OCI-LY7 (cell line): ENCODE measurements around the gene VKORC1L1. TPM values are rescaled to one million over a fixed set of nuclear protein-coding genes. Genes with fewer than 3 reads are reported as not detected.

Source experiments
- BruUV-seq: library from RNA; stranded (reverse); fragments of 400-500 nt; replicated peaks from 2 replicates; lab custom pipeline; 2021; lab: Mats Ljungman, UMichigan
- CTCF ChIA-PET: fragments of 300-600 bp; sonication (Branson Sonifier 250); formaldehyde crosslinking; loops from one replicate; lab custom pipeline; 2022; ENCODE audit warnings: antibody characterized with exemption; ENCODE audit not compliant: unreplicated experiment; lab: Charles Lee
- POLR2A ChIA-PET: fragments of 300-600 bp; sonication (Branson Sonifier 250); formaldehyde crosslinking; loops from one replicate; lab custom pipeline; 2022; ENCODE audit warnings: antibody characterized with exemption; lab: Charles Lee
- DNase-seq: peaks from one replicate; pipeline ENCODE4 v3.0.0-alpha.2; 2015; ENCODE audit warnings: low spot score
- H2AFZ ChIP-seq: fragments of 200-600 bp; sonication (generic), shearing (Covaris generic); 2 replicates; pipeline ENCODE4 v1.6.1; 2014; ENCODE audit warnings: mild to moderate bottlenecking, antibody characterized with exemption, low read length, moderate library complexity
- H3K27ac ChIP-seq: fragments of 200-600 bp; sonication (generic); 2 replicates; pipeline ENCODE4 v1.5.1; 2014; ENCODE audit warnings: mixed run types, low read depth, mild to moderate bottlenecking, moderate library complexity, low read length, inconsistent platforms; ENCODE audit not compliant: poor library complexity, severe bottlenecking
- H3K36me3 ChIP-seq: fragments of 200-600 bp; sonication (generic); 2 replicates; pipeline ENCODE4 v1.6.1; 2014; ENCODE audit warnings: mild to moderate bottlenecking, antibody characterized with exemption, low read length, moderate library complexity, mixed read lengths; ENCODE audit not compliant: insufficient read depth
- H3K4me1 ChIP-seq: fragments of 200-600 bp; sonication (generic); 2 replicates; pipeline ENCODE4 v1.5.1; 2014; ENCODE audit warnings: mild to moderate bottlenecking, low read length; ENCODE audit not compliant: insufficient read depth, poor library complexity, severe bottlenecking
- H3K4me2 ChIP-seq: fragments of 200-600 bp; sonication (generic); 2 replicates; pipeline ENCODE4 v1.6.1; 2014; ENCODE audit warnings: mild to moderate bottlenecking, low read length
- H3K4me3 ChIP-seq: fragments of 200-600 bp; sonication (generic); 2 replicates; pipeline ENCODE4 v1.5.1; 2014; ENCODE audit warnings: mild to moderate bottlenecking, low read depth, low read length; ENCODE audit not compliant: poor library complexity, severe bottlenecking
- H3K79me2 ChIP-seq: fragments of 200-600 bp; sonication (generic); 2 replicates; pipeline ENCODE4 v1.6.1; 2016; ENCODE audit warnings: low read depth, mild to moderate bottlenecking, low read length, moderate library complexity, mixed read lengths; ENCODE audit not compliant: insufficient read depth
- H3K9me2 ChIP-seq: fragments of 200-600 bp; sonication (generic); 2 replicates; pipeline ENCODE4 v1.6.1; 2016; ENCODE audit warnings: mild to moderate bottlenecking, low read length, mixed read lengths; ENCODE audit not compliant: insufficient read depth
- H3K9me3 ChIP-seq: fragments of 200-600 bp; sonication (generic); 2 replicates; pipeline ENCODE4 v1.6.1; 2014; ENCODE audit warnings: mild to moderate bottlenecking, mixed run types, low read length, mixed read lengths
- H4K20me1 ChIP-seq: fragments of 200-600 bp; sonication (generic); 2 replicates; pipeline ENCODE4 v1.6.1; 2014; ENCODE audit warnings: mild to moderate bottlenecking, antibody characterized with exemption, low read length, moderate library complexity, mixed read lengths; ENCODE audit not compliant: insufficient read depth
- EZH2phosphoT487 ChIP-seq: fragments of 200-600 bp; sonication (generic); IDR thresholded peaks from 2 replicates; pipeline ENCODE4 v1.6.1; 2018; ENCODE audit warnings: low read depth, borderline replicate concordance, mild to moderate bottlenecking, mixed run types, antibody characterized with exemption, low read length, moderate library complexity, mixed read lengths
- intact Hi-C: fragments of 100-400 bp; cut with micrococcal nuclease; formaldehyde crosslinking; loops from one replicate; pipeline ENCODE4 v1.10.0; 2022; ENCODE audit not compliant: unreplicated experiment
- total RNA-seq, 2 experiments: library from RNA; depleted of rRNA in 1 of 2; stranded (reverse); fragments of >200 nt in 1 of 2; shearing (Covaris generic) in 1 of 2; gene quantifications; 2 replicates each; pipeline ENCODE4 v1.2.3, GENCODE V29; 2014 to 2022
- TF ChIP-seq, protein P1 (sequence below): fragments of 200-600 bp; sonication (generic); conservative IDR thresholded peaks from 2 replicates; pipeline ENCODE4 v1.5.1; 2014; ENCODE audit warnings: mild to moderate bottlenecking, antibody characterized with exemption, low read length, moderate library complexity, mixed read lengths

Gene VKORC1L1
- total RNA-seq, 2 experiments from 2014 or later, result 17.4 to 31.9 TPM

- peaks cover 10% of the 10 kb centered on the region for H3K36me3 ChIP-seq
- no peak overlapping the region for H3K4me2 ChIP-seq
- H3K4me1 ChIP-seq, result peaks cover 11% of the 10 kb centered on the region
- TF ChIP-seq, protein P1, sequence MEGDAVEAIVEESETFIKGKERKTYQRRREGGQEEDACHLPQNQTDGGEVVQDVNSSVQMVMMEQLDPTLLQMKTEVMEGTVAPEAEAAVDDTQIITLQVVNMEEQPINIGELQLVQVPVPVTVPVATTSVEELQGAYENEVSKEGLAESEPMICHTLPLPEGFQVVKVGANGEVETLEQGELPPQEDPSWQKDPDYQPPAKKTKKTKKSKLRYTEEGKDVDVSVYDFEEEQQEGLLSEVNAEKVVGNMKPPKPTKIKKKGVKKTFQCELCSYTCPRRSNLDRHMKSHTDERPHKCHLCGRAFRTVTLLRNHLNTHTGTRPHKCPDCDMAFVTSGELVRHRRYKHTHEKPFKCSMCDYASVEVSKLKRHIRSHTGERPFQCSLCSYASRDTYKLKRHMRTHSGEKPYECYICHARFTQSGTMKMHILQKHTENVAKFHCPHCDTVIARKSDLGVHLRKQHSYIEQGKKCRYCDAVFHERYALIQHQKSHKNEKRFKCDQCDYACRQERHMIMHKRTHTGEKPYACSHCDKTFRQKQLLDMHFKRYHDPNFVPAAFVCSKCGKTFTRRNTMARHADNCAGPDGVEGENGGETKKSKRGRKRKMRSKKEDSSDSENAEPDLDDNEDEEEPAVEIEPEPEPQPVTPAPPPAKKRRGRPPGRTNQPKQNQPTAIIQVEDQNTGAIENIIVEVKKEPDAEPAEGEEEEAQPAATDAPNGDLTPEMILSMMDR, result no peak
- no peak for TF ChIP-seq EZH2phosphoT487
- ChIA-PET CTCF (no interaction called here), POLR2A (interaction anchor here (2.1 kb wide), 1 partner anchor 20 kb away, joined by 8 read pairs; no protein-coding TSS in a partner anchor)
- BruUV-seq, result no TSS peak
- intact Hi-C loops, result no loop called here
- peaks cover 11% of the 10 kb centered on the region; the same call in 1 of the 2 replicates for H4K20me1 ChIP-seq
- no peaks in the 10 kb centered on the region for H3K9me3 ChIP-seq
- no peaks in the 10 kb centered on the region for H3K9me2 ChIP-seq
- peaks cover 35% of the 10 kb centered on the region; the same call in 1 of the 2 replicates for H3K79me2 ChIP-seq
- no peak overlapping the region for H3K27ac ChIP-seq
- H2AFZ ChIP-seq, result no peak overlapping the region
- no peak overlapping the region for H3K4me3 ChIP-seq
- DNase-seq, result no peak
Measured at GRCh38 chr7:65912237-65912636, 39.4 kb downstream of the VKORC1L1 start.

DNA sequence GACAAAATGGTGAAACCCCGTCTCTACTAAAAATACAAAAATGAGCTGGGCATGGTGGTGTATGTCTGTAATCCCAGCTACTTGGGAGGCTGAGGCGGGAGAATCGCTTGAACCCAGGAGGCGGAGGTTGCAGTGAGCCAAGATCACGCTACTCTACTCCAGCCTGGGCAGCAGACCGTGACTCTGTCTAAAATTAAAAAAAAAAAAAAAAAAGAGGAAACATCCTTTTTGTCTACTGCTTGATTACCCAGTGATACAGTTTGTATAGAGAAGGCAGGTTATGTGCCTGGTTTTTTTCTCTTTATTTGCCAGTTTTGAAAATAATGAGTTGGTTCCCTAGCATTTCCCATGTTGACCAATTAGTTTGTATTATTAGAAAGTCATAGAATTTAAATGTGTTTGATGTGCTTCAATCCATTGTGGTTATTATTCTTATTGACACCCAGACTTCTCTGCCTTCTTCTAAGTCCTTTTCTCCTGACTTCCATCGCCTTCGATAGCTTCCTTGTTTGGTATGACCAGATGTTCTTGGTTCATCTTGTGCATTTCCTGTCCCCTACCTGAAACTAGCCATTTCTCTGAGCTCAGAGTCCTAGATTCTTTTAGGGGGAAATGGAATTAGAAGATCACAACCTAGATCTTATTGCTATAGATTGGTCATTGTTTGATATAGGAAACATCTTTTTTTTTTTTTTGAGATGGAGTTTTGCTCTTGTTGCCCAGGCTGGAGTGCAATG lies 43.2 kb downstream of the VKORC1L1 start:
- CTCF ChIA-PET, result no interaction called here
- peak; percentile 24 for DNase-seq

More for the DNA sequence above, 43.2 kb downstream of the VKORC1L1 start:
- POLR2A ChIA-PET, result interaction anchor here (0.6 to 1.5 kb wide), 2 partner anchors 21 to 119 kb away, joined by 4 read pairs; no protein-coding TSS in a partner anchor
- H3K9me2 ChIP-seq, result no peaks in the 10 kb centered on the region
- peaks cover 30% of the 10 kb centered on the region; the same call in 1 of the 2 replicates for H3K79me2 ChIP-seq
- TF ChIP-seq, protein P1, result no peak
- no peak for TF ChIP-seq EZH2phosphoT487
- no TSS peak for BruUV-seq
- no peak overlapping the region for H3K27ac ChIP-seq
- H2AFZ ChIP-seq, result no peak overlapping the region
- H3K36me3 ChIP-seq, result peaks cover 32% of the 10 kb centered on the region
- no peak overlapping the region for H3K4me3 ChIP-seq
- H3K4me2 ChIP-seq, result 0 out of 2 replicates have a peak overlapping the region, but pooled peaks have one; percentile 2
- intact Hi-C loops, result no loop called here
- no peaks in the 10 kb centered on the region for H3K9me3 ChIP-seq
- peaks cover 11% of the 10 kb centered on the region; the same call in 1 of the 2 replicates for H4K20me1 ChIP-seq
- peaks cover 11% of the 10 kb centered on the region for H3K4me1 ChIP-seq
